Middle frontal gyrus (tissue), 1 donor: ENCODE measurements around the gene CH25H.
"Not testable (repeated sequence)": the region's sequence is repeated elsewhere in the genome, so short reads cannot be mapped to it uniquely, and the experiment has no call there.

Source experiments
- DNase-seq: peaks from one replicate; pipeline ENCODE4 v3.0.0-alpha.2; 2015; ENCODE audit warnings: low spot score; ENCODE audit errors: extremely low spot score

CH25H gene

GRCh38 chr10:89207181-89207800 is at the start of gene CH25H:
TSS of gene CH25H (minus strand) at chr10:89207317. CDS start at chr10:89207292, 25 bp downstream.
- peak; percentile 80 for DNase-seq

GRCh38 chr10:89256340-89256739 is 49.2 kb upstream of the CH25H start:
- DNase-seq, result no peak

- DNase-seq, result no peak
These were observed 48.7 kb upstream of the CH25H start for GRCh38 chr10:89255793-89256192.

- not testable (repeated sequence) for DNase-seq
These were observed 48.0 kb upstream of the CH25H start for GRCh38 chr10:89255091-89255579.

- DNase-seq, result no peak
These were observed 45.1 kb upstream of the CH25H start for GRCh38 chr10:89252225-89252585.

GRCh38 chr10:89251409-89252224 is 44.5 kb upstream of the CH25H start, which contains the start of gene LIPA:
TSS of gene LIPA (minus strand) at chr10:89251775. CDS start at chr10:89247648, 4,127 bp downstream.
- DNase-seq, result peak; percentile 97

GRCh38 chr10:89250865-89251408 is 43.8 kb upstream of the CH25H start:
- no peak for DNase-seq

GRCh38 chr10:89248990-89249389 is 41.9 kb upstream of the CH25H start:
- DNase-seq, result no peak

- DNase-seq, result not testable (repeated sequence)
These were observed 40.5 kb upstream of the CH25H start for GRCh38 chr10:89247623-89248022.

- DNase-seq, result no peak
These were observed 38.7 kb upstream of the CH25H start for GRCh38 chr10:89245802-89246201.

- DNase-seq, result peak; percentile 2
These were observed 35.9 kb upstream of the CH25H start for GRCh38 chr10:89242840-89243568.

GRCh38 chr10:89242345-89242684 is 35.2 kb upstream of the CH25H start:
- DNase-seq, result no peak

- DNase-seq, result peak; percentile 0
These were observed 34.6 kb upstream of the CH25H start for GRCh38 chr10:89241486-89242344.

- DNase-seq, result no peak
These were observed 33.9 kb upstream of the CH25H start for GRCh38 chr10:89241026-89241425.

GRCh38 chr10:89240519-89240918 is 33.4 kb upstream of the CH25H start:
- no peak for DNase-seq

GRCh38 chr10:89238956-89239644 is 32.0 kb upstream of the CH25H start:
- DNase-seq, result no peak

GRCh38 chr10:89237849-89238248 is 30.7 kb upstream of the CH25H start:
- peak; percentile 1 for DNase-seq

GRCh38 chr10:89236226-89236797 is 29.2 kb upstream of the CH25H start:
- peak; percentile 1 for DNase-seq

- DNase-seq, result peak; percentile 43
These were observed 28.1 kb upstream of the CH25H start for GRCh38 chr10:89235073-89235798.
